Liver (tissue), 9 donors: Measurements from ENCODE around the gene PCDHGA6. TPM values are rescaled to one million over a fixed set of nuclear protein-coding genes. Genes with fewer than 3 reads are reported as not detected.
A peak's percentile ranks its signal among the peaks of the same experiment; 100 is the strongest.

Source experiments
- DNase-seq: peaks from one replicate; pipeline ENCODE4 v3.0.0-alpha.2; 2017; ENCODE audit warnings: low spot score
- H3K27ac ChIP-seq, 2 donors: one replicate each; pipeline ENCODE4 v1.7.0; 2013; ENCODE audit warnings: inconsistent platforms in 2 of 2, low read length in 2 of 2, control low read depth in 1 of 2, low read depth in 1 of 2, mild to moderate bottlenecking in 1 of 2
- H3K27me3 ChIP-seq, 4 donors: one replicate each; pipeline versions ENCODE4 v1.6.1 to v1.7.0; 2013; ENCODE audit warnings: low read length in 3 of 4, inconsistent platforms in 1 of 4, mild to moderate bottlenecking in 1 of 4, moderate library complexity in 1 of 4; ENCODE audit not compliant: control insufficient read depth in 4 of 4, insufficient read depth in 4 of 4
- H3K36me3 ChIP-seq, 4 donors: one replicate each; pipeline versions ENCODE4 v1.6.1 to v1.7.0; 2013; ENCODE audit warnings: low read length in 3 of 4, mild to moderate bottlenecking in 3 of 4, low read depth in 1 of 4, moderate library complexity in 1 of 4; ENCODE audit not compliant: control insufficient read depth in 4 of 4, insufficient read depth in 3 of 4
- H3K4me1 ChIP-seq, 4 donors: one replicate each; pipeline versions ENCODE4 v1.6.1 to v1.7.0; 2013; ENCODE audit warnings: low read length in 3 of 4, mild to moderate bottlenecking in 3 of 4, moderate library complexity in 1 of 4; ENCODE audit not compliant: control insufficient read depth in 4 of 4, insufficient read depth in 4 of 4
- H3K4me3 ChIP-seq, 3 donors: one replicate each; pipeline versions ENCODE4 v1.6.1 to v1.7.0; 2013; ENCODE audit warnings: low read length in 3 of 3, control low read depth in 1 of 3, low read depth in 1 of 3, mild to moderate bottlenecking in 1 of 3
- H3K9ac ChIP-seq, 2 donors: one replicate each; pipeline ENCODE4 v1.7.0; 2013; ENCODE audit warnings: low read length in 2 of 2, mild to moderate bottlenecking in 2 of 2, moderate library complexity in 2 of 2, control low read depth in 1 of 2, low read depth in 1 of 2
- H3K9me3 ChIP-seq, 4 donors: one replicate each; pipeline versions ENCODE4 v1.6.1 to v1.7.0; 2013; ENCODE audit warnings: low read length in 3 of 4; ENCODE audit not compliant: control insufficient read depth in 4 of 4
- ATF3 ChIP-seq: IDR thresholded peaks from 2 replicates; pipeline ENCODE4 v1.6.1; 2016; ENCODE audit warnings: antibody characterized with exemption
- CTCF ChIP-seq: fragments of 150-350 bp; IDR thresholded peaks from 2 replicates; pipeline ENCODE4 v1.5.1; 2017; ENCODE audit warnings: improper control_type of control experiment, low read depth, low read length; ENCODE audit not compliant: missing input control
- EGR1 ChIP-seq, 2 donors: IDR thresholded peaks; 2 replicates each; pipeline ENCODE4 v1.6.1; 2016 to 2018; ENCODE audit warnings: antibody characterized with exemption in 2 of 2, low read depth in 2 of 2
- FOXA1 ChIP-seq: IDR thresholded peaks from 2 replicates; pipeline ENCODE4 v1.6.1; 2016; ENCODE audit warnings: antibody characterized with exemption
- FOXA2 ChIP-seq: IDR thresholded peaks from 2 replicates; pipeline ENCODE4 v1.6.1; 2016; ENCODE audit warnings: antibody characterized with exemption
- GABPA ChIP-seq, 2 donors: IDR thresholded peaks in 1 of 2; conservative IDR thresholded peaks in 1 of 2; 2 replicates each; pipeline ENCODE4 v1.6.1; 2016; ENCODE audit warnings: antibody characterized with exemption in 2 of 2, mild to moderate bottlenecking in 1 of 2, moderate library complexity in 1 of 2
- HNF4A ChIP-seq, 2 donors: conservative IDR thresholded peaks; 2 replicates each; pipeline ENCODE4 v1.6.1; 2016; ENCODE audit warnings: antibody characterized with exemption in 2 of 2, mild to moderate bottlenecking in 2 of 2
- HNF4G ChIP-seq: IDR thresholded peaks from 2 replicates; pipeline ENCODE4 v1.6.1; 2016; ENCODE audit warnings: antibody characterized with exemption
- JUND ChIP-seq, 2 donors: IDR thresholded peaks; 2 replicates each; pipeline ENCODE4 v1.6.1; 2016; ENCODE audit warnings: antibody characterized with exemption in 2 of 2
- NR2F2 ChIP-seq: IDR thresholded peaks from 2 replicates; pipeline ENCODE4 v1.6.1; 2016; ENCODE audit warnings: antibody characterized with exemption
- RAD21 ChIP-seq, 2 donors: IDR thresholded peaks; 2 replicates each; pipeline ENCODE4 v1.6.1; 2016; ENCODE audit warnings: antibody characterized with exemption in 2 of 2, mild to moderate bottlenecking in 2 of 2
- RXRA ChIP-seq, 2 donors: IDR thresholded peaks; 2 replicates each; pipeline ENCODE4 v1.6.1; 2017 to 2018; ENCODE audit warnings: antibody characterized with exemption in 2 of 2, mild to moderate bottlenecking in 1 of 2
- TAF1 ChIP-seq: conservative IDR thresholded peaks from 2 replicates; pipeline ENCODE4 v1.6.1; 2016; ENCODE audit warnings: antibody characterized with exemption, mild to moderate bottlenecking
- ZBTB33 ChIP-seq: IDR thresholded peaks from 2 replicates; pipeline ENCODE4 v1.6.1; 2016; ENCODE audit warnings: antibody characterized with exemption
- WGBS: extraction: QIAGEN DNeasy Blood & Tissue Kit; methylation state at CpG from one replicate; pipeline ENCODE4 v1.1.7; 2013; 5-methylcytosine and 5-hydroxymethylcytosine counted together
- polyA plus RNA-seq, 2 donors: library from polyadenylated mRNA; stranded (reverse) in 1 of 2; unstranded in 1 of 2; fragments of 200-250 nt in 1 of 2; fragments of >200 nt in 1 of 2; fragmentation: Nextera tagmentation in 1 of 2; extraction: Ambion mirVana in 1 of 2; gene quantifications; one replicate each; pipeline versions ENCODE4 v1.2.1 to v1.2.3, GENCODE V29; 2013 to 2015
- total RNA-seq, 2 donors: library from RNA; depleted of rRNA; stranded (reverse); fragments of >200 nt; gene quantifications; one replicate each; pipeline ENCODE4 v1.2.3, GENCODE V29; 2014
- donor health status: healthy.
- donor health status: healthy.
- donor health status: healthy.
- donor health status: healthy.
- donor health status: healthy.

Gene PCDHGA6
- total and polyA plus RNA-seq, 4 donors, result 0.08 to 0.67 (median 0.28) TPM

- DNase-seq, result no peak
- Histone ChIP-seq H3K9me3 (peaks cover 42 to 79% (median 60%) of the 10 kb centered on the region in 4 donors), H3K27me3 (peaks cover 0 to 5% (median 0%) of the 10 kb centered on the region in 4 donors), H3K4me1 (no peaks in the 10 kb centered on the region), H3K4me3 (no peak overlapping the region), H3K9ac (no peak overlapping the region), H3K36me3 (no peaks in the 10 kb centered on the region), H3K27ac (no peak overlapping the region)
- TF ChIP-seq HNF4A (conservative IDR thresholded peaks at IDR 0.05) (no peak), JUND (IDR thresholded peaks at IDR 0.05) (no peak), EGR1 (IDR thresholded peaks at IDR 0.05; ENCODE audit: low read depth in 2 of 2) (no peak), ATF3 (no peak), CTCF (no peak), GABPA (IDR thresholded peaks at IDR 0.05 in 1 of 2, conservative IDR thresholded peaks at IDR 0.05 in 1 of 2) (no peak), NR2F2 (no peak), FOXA2 (no peak), HNF4G (no peak), FOXA1 (no peak), ZBTB33 (no peak)
These were observed 11.0 kb upstream of the PCDHGA6 start for GRCh38 chr5:141362719-141363118.

- Histone ChIP-seq H3K27me3 (peaks cover 0 to 5% (median 0%) of the 10 kb centered on the region in 4 donors), H3K4me3 (peak within 1 kb of the TSS in 2 of 3 donors; percentile 20 to 47), H3K9ac (no peak within 1 kb of the TSS), H3K9me3 (peaks cover 40 to 70% (median 58%) of the 10 kb centered on the region in 4 donors), H3K4me1 (no peaks in the 10 kb centered on the region), H3K36me3 (no peaks in the 10 kb centered on the region), H3K27ac (no peak within 1 kb of the TSS)
- 16% methylated on average over 34 of the region's 34 CpGs for WGBS
- no peak for TF ChIP-seq TAF1
- TF ChIP-seq RXRA (IDR thresholded peaks at IDR 0.05), result no peak
- TF ChIP-seq FOXA2, result no peak
- no peak for TF ChIP-seq RAD21 (IDR thresholded peaks at IDR 0.05)
- no peak for TF ChIP-seq CTCF
- TF ChIP-seq HNF4A (conservative IDR thresholded peaks at IDR 0.05), result no peak
- DNase-seq, result no peak
These were observed 9.6 kb upstream of the PCDHGA6 start, which contains the start of gene PCDHGA5 for GRCh38 chr5:141363952-141364660. Gene PCDHGA5, plus strand, starts transcription at chr5:141364162. Its CDS starts 169 bp downstream, at chr5:141364331.
